ENCODE results near the gene CNTNAP5.

CNTNAP5 gene

GRCh38 chr2:124136110-124136509 lies 111.0 kb downstream of the CNTNAP5 start:
- no peak for DNase-seq (ENCODE audit: low read depth)
- no peak for TF ChIP-seq CTCF (conservative IDR thresholded peaks at IDR 0.05; ENCODE audit: control insufficient read depth, insufficient read depth, low read depth, low read length)
- H3K4me3 ChIP-seq (ENCODE audit: control insufficient read depth, low read depth, low read length) = no peak overlapping the region

- no peak for TF ChIP-seq CTCF (conservative IDR thresholded peaks at IDR 0.05; ENCODE audit: control insufficient read depth, insufficient read depth, low read depth, low read length)
- no peak overlapping the region for H3K4me3 ChIP-seq (ENCODE audit: control insufficient read depth, low read depth, low read length)
- DNase-seq (ENCODE audit: low read depth) = no peak
Measured at GRCh38 chr2:124138076-124138475, 113.0 kb downstream of the CNTNAP5 start.

- no peak overlapping the region for H3K4me3 ChIP-seq (ENCODE audit: control insufficient read depth, low read depth, low read length)
- no peak for TF ChIP-seq CTCF (conservative IDR thresholded peaks at IDR 0.05; ENCODE audit: control insufficient read depth, insufficient read depth, low read depth, low read length)
- no peak for DNase-seq (ENCODE audit: low read depth)
Measured at GRCh38 chr2:124145982-124146381, 120.9 kb downstream of the CNTNAP5 start.

- no peak for TF ChIP-seq CTCF (conservative IDR thresholded peaks at IDR 0.05; ENCODE audit: control insufficient read depth, insufficient read depth, low read depth, low read length)
- DNase-seq (ENCODE audit: low read depth) = no peak
- no peak overlapping the region for H3K4me3 ChIP-seq (ENCODE audit: control insufficient read depth, low read depth, low read length)
Measured at GRCh38 chr2:124147552-124147951, 122.5 kb downstream of the CNTNAP5 start.

- no peak overlapping the region for H3K4me3 ChIP-seq (ENCODE audit: control insufficient read depth, low read depth, low read length)
- no peak for TF ChIP-seq CTCF (conservative IDR thresholded peaks at IDR 0.05; ENCODE audit: control insufficient read depth, insufficient read depth, low read depth, low read length)
- DNase-seq (ENCODE audit: low read depth) = no peak
Measured at GRCh38 chr2:124149571-124149970, 124.5 kb downstream of the CNTNAP5 start.

GRCh38 chr2:124151691-124152090 lies 126.6 kb downstream of the CNTNAP5 start:
- H3K4me3 ChIP-seq (ENCODE audit: control insufficient read depth, low read depth, low read length) = no peak overlapping the region
- no peak for TF ChIP-seq CTCF (conservative IDR thresholded peaks at IDR 0.05; ENCODE audit: control insufficient read depth, insufficient read depth, low read depth, low read length)
- DNase-seq (ENCODE audit: low read depth) = no peak

- no peak for TF ChIP-seq CTCF (conservative IDR thresholded peaks at IDR 0.05; ENCODE audit: control insufficient read depth, insufficient read depth, low read depth, low read length)
- DNase-seq (ENCODE audit: low read depth) = no peak
- no peak overlapping the region for H3K4me3 ChIP-seq (ENCODE audit: control insufficient read depth, low read depth, low read length)
Measured at GRCh38 chr2:124153713-124154112, 128.6 kb downstream of the CNTNAP5 start.
